ENCODE results near the gene RAPGEF2. TPM values are rescaled to one million over a fixed set of nuclear protein-coding genes. Genes with fewer than 3 reads are reported as not detected.

RAPGEF2 gene
- total RNA-seq, 2 donors from 2014 or later: 38.2 to 46.7 TPM

- intact Hi-C loops (cut with DNase I): no loop called here
- 4 to 7% methylated on average over 9 of the region's 9 CpGs for WGBS, 2 donors
- no peak for ATAC-seq
These were observed 2.0 kb downstream of the RAPGEF2 start for GRCh38 chr4:159104694-159105414.

GRCh38 chr4:159105761-159106243 is 2.9 kb downstream of the RAPGEF2 start:
- DNase-seq: peak in 3 of 4 donors; percentile 15 to 27 (median 26)
- H3K4me1 ChIP-seq: peaks cover 38% of the 10 kb centered on the region
- intact Hi-C loops (cut with DNase I): no loop called here
- H3K36me3 ChIP-seq (replicated peaks in 1 of 2; ENCODE audit: insufficient read depth in 1 of 2, low read depth in 2 of 2): no peaks in the 10 kb centered on the region
- H3K4me3 ChIP-seq: no peak overlapping the region
- no peak for ATAC-seq
- no peaks in the 10 kb centered on the region for H3K27me3 ChIP-seq
- no peak for TF ChIP-seq POLR2A (IDR thresholded peaks at IDR 0.05)
- TF ChIP-seq, protein P1, sequence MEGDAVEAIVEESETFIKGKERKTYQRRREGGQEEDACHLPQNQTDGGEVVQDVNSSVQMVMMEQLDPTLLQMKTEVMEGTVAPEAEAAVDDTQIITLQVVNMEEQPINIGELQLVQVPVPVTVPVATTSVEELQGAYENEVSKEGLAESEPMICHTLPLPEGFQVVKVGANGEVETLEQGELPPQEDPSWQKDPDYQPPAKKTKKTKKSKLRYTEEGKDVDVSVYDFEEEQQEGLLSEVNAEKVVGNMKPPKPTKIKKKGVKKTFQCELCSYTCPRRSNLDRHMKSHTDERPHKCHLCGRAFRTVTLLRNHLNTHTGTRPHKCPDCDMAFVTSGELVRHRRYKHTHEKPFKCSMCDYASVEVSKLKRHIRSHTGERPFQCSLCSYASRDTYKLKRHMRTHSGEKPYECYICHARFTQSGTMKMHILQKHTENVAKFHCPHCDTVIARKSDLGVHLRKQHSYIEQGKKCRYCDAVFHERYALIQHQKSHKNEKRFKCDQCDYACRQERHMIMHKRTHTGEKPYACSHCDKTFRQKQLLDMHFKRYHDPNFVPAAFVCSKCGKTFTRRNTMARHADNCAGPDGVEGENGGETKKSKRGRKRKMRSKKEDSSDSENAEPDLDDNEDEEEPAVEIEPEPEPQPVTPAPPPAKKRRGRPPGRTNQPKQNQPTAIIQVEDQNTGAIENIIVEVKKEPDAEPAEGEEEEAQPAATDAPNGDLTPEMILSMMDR (IDR thresholded peaks at IDR 0.05): peak in 1 of 7 experiments; percentile 3
- WGBS, 2 donors: 10 to 17% methylated on average over 4 of the region's 4 CpGs
- H3K27ac ChIP-seq: peak overlapping the region; percentile 22 to 97 (median 96)
- no peaks in the 10 kb centered on the region for H3K9me3 ChIP-seq

More at GRCh38 chr4:159104694-159105414, 2.0 kb downstream of the RAPGEF2 start:
- Histone ChIP-seq H3K9me3 (no peaks in the 10 kb centered on the region), H3K4me1 (peaks cover 38% of the 10 kb centered on the region), H3K27ac (peak overlapping the region; percentile 92 to 97 (median 96)), H3K36me3 (replicated peaks in 1 of 2; ENCODE audit: insufficient read depth in 1 of 2, low read depth in 2 of 2) (no peaks in the 10 kb centered on the region), H3K27me3 (no peaks in the 10 kb centered on the region), H3K4me3 (peak overlapping the region; percentile 88 to 93)
- no peak for TF ChIP-seq POLR2A (IDR thresholded peaks at IDR 0.05)
- TF ChIP-seq, protein P1 (IDR thresholded peaks at IDR 0.05): peak in 2 of 7 experiments; percentile 8
- DNase-seq: peak; percentile 33 to 56 (median 44)

DNA sequence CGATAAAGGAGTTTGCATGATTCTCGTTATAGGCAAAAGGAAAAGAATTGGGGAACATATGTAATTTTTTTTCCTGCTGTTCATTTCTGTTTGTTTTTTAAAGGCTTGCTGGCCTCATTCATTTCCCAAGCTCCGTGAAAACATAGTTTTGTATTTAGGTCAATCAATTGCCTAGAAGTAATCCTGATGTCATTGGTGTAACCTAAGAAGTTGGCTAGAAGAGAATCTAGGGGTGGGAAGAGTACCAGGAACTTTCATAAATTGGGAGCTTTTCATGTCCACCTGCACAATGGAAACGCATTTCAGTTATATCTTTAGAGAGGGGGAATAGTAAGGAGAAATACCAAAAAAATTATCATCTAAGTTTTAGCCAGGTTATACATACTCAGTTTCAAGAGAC is 3.8 kb downstream of the RAPGEF2 start:
- ATAC-seq: no peak
- Histone ChIP-seq H3K4me1 (peaks cover 38% of the 10 kb centered on the region), H3K27ac (peak overlapping the region in 3 of 4 donors; percentile 39 to 97 (median 97)), H3K36me3 (replicated peaks in 1 of 2; ENCODE audit: insufficient read depth in 1 of 2, low read depth in 2 of 2) (no peaks in the 10 kb centered on the region), H3K27me3 (no peaks in the 10 kb centered on the region), H3K9me3 (no peaks in the 10 kb centered on the region), H3K4me3 (no peak overlapping the region)
- TF ChIP-seq, protein P1 (IDR thresholded peaks at IDR 0.05): no peak
- TF ChIP-seq POLR2A (IDR thresholded peaks at IDR 0.05): no peak
- 19 to 26% methylated on average over 4 of the region's 4 CpGs for WGBS, 2 donors
- no peak for DNase-seq
- intact Hi-C loops (cut with DNase I): no loop called here

- TF ChIP-seq POLR2A (IDR thresholded peaks at IDR 0.05): no peak
- TF ChIP-seq, protein P1 (IDR thresholded peaks at IDR 0.05): no peak
- ATAC-seq: no peak
- DNase-seq: no peak
- peak overlapping the region in 3 of 4 donors; percentile 39 to 97 (median 97) for H3K27ac ChIP-seq
- 7 to 15% methylated on average over 2 of the region's 2 CpGs for WGBS, 2 donors
- H3K4me1 ChIP-seq: peaks cover 32% of the 10 kb centered on the region
- H3K27me3 ChIP-seq: no peaks in the 10 kb centered on the region
- no peak overlapping the region for H3K4me3 ChIP-seq
- H3K9me3 ChIP-seq: no peaks in the 10 kb centered on the region
- intact Hi-C loops (cut with DNase I): no loop called here
- H3K36me3 ChIP-seq (replicated peaks in 1 of 2; ENCODE audit: insufficient read depth in 1 of 2, low read depth in 2 of 2): no peaks in the 10 kb centered on the region
These were observed 4.5 kb downstream of the RAPGEF2 start for GRCh38 chr4:159107203-159107925.
